Astrocyte of the hippocampus (primary cell): Measurements from ENCODE around the gene TAF10.
A peak's percentile ranks its signal among the peaks of the same experiment; 100 is the strongest.

Experiments used
- DNase-seq: peaks from one replicate; pipeline ENCODE4 v3.0.0; 2011; ENCODE audit warnings: low read depth, low spot score

Gene TAF10

DNA sequence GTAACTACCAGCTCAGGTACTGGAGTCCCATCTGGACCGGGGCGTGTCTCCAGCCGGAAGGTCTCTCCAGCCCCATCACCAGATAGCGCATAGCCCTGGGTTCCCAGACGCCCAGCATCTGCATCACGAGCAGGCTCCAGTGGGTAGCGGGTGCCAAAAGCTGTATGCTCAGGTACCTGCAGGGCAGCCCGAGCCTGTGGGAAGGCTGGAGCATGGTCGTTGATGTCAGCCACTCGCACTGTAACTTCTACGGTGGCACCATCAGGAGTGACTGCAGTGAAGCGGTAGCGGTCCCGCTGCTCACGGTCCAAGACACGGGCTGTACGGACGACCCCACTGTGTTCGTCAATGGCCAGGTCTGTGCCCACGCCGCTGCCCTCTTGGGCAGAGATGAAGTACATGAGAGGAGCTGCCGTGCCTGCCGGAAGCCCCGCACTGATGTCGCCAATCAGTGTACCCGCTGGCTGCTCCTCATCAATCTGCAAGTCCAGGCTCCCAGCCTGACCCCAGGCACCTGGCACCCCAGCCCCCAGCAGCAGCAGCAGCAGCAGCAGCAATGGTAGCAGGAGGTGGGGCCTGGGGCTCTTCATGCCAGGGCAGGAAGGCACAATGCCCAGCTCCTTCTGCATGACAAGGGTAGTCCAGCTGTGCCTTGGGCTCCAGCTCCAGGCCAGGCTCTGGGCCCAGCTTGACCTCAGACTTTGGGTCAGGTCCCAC, 29.1 kb upstream of the TAF10 start:
- DNase-seq = no peak

DNA sequence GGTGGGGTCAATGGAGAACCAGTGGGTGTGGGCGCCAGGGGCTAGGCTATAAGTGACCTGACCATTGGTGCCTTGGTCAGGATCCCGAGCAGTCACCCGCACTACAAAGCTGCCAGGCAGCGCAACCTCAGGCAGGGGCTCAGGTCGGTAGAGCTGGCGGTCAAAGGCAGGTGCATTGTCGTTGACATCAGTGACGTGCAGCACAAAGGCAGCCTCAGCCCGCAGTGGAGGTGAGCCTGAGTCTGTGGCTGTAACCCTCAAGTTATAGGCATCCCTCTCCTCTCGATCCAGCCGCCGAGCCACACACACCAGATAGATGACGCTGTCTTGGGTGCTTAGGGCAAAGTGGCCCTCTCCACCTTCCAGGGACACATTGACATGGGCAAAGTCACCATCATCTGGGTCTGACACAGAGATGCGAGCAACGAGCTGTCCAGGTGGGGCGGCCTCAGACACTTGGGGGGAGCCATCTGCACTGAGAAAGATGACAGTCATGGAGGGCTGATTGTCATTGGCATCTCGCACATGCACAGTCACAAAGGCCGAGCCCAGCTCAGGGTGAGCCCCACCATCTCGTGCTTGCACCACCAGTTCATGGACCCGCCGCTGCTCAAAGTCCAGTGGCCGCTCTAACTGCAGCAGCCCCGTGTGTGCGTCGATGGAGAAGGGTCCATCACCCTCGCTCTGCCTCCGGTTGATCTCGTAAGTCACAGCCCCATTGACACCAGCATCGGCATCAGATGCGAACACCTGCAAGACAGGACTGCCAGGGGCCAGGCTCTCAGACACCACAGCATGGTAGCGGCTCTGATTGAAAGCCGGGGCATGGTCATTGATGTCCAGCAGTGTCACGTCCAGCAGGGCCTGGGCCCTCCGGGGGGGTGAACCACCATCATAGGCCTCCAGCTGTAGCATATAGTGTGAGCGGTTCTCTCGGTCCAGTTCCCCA, 28.3 kb upstream of the TAF10 start:
- DNase-seq = no peak

DNA sequence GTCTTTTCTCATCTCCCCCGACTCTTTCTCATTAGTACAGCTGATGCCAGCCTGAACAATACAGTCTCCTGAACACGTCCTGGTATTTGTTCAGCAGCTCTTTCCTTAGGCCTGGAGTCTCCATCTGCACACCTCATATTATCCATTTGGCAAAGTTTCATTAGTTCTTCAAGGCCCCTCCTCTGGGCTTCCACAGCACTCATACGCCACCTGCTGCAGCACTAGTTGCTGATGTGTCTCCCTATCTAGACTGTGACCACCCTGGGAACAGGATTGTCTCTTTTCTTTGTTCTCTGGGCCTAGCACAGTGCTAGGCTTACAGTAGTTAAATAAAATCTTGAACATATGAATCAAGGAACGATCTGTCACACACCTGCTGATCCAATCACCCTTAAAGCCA, 26.4 kb upstream of the TAF10 start:
- no peak for DNase-seq

DNA sequence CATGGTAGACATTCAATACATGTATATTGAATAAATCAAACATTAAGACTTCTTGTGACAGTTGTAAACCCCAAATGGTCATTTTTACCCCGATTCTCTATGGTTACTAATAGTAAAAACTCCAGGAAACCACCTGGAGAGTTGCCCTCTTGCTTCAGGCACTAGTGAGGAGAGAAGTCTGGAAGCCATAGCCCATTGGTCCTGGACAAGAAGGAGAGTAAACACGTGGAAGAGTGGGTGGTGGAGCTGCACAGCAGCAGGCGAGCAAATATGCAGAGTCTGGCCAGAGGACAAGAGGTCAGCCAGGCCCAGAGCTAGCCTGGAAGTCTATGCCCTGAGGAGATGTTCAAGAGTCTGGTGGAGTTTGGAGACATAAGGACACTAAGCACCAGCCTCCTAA, 25.9 kb upstream of the TAF10 start:
- peak; percentile 36 for DNase-seq

DNA sequence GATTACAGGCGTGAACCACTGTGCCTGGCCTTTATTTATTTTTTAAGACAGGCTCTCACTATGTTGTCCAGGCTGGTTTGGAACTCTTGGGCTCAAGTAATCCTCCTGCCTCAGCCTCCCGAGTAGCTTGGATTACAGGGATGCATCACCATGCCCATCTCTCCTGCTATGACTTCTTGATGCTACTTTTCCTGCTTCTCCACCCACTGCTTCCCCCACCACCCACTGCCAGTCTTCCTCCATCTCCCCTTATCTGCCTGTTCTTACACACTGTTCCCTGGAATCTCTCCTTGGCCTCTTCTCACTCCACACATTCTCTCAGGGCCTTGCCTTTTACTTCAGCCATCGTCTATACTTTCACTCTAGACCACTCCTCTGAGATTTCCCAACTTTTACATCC, 24.5 kb upstream of the TAF10 start:
- no peak for DNase-seq

DNA sequence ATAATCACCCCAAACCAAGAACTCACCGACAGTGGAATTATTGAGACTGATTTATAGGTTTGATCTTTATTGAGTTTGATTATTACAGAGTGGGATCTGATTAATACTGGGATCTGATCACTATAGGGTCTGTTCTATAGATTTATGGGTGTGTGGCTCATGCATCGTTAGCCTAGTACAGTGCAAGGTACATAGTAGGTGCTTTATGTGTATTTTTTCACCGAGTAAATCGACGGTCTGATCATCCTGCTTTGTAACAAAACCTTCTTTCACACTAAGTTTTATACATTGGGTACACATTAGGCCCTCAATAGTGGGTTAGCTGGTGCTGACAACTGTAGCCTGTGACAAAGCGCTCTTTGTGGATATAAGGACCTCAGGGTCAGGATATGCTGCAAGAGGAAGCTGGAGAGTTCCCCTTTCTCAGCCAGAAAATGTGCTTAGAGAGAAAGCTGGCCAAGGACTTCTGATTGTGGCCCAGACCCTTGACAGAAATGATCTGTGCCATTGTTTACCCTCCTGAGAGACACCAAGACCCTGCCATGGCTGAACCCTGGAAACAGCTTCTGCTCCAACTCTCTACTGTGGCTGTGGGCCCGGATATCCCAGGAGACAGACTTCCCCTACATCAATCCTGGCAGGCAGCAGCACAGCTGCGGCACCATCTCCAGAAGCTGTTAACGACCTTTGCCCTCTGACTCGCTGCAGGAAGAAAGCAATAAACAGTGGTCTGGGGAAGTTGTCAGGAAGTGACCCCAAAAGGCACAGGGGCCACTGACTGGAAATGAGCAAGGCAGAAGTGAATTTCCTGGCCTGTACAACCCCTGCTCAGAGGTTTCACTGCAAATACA, 23.3 kb upstream of the TAF10 start:
- DNase-seq = no peak

DNA sequence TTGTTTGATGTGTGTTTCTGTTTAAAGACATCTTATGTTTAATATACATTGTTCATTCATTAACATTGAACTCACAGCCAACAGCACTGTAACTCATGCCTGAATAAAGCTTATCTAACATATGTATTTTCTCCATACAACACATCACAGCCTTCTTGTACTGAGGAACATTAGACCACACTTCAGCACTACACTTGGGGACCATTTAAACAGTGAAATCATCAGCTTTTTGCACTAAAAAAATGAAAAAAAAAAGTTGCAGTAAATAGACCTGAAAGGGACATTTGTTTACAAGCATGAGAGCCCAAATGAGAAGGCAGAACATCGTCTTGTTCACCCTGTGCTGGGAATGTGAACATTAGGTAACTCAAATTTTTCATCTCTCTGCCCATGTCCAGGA, 22.5 kb upstream of the TAF10 start:
- DNase-seq = no peak

DNA sequence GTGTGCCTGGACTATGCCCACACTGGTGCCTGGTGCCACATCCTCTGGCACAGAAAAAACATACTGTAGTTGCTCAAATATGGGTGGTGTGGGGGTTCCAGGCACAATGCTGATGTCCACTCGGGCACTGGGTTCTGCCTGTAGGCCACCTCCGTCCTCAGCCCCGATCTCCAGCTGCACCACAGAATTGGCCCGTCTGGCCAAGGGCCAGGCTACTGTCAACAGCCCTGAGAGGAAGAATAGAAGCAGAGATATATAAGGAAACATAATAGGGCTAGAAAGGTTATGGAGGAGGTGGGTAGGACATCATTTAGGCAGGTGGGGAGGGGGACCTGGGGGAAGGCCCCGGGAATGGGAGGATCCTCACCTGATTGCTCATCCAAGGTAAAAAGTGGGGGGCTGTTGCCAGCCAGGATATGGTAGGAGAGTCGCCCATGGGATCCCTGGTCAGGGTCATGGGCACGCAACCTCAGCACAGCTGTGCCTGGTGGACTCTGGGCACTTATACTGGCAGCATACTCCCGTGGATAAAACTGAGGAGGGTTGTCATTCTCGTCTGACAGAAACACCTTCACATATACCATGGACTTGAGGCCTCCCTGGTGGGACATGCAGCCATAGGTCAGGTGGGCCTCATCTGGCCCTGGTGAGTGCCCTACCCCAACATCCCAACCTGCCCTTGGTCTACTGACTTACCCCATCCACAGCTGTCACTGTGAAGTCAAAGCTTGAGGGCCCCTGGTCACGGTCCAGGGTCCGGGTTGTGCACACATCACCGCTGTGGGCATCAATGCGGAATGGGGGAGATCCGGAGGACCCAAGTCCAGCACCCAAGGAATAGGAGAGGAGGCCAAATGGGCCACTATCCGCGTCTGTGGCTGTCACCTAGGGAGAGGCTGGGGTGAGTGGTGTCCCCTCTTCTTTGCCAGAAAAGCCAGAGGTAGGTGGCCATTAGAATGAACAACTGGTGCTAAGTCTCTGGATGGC, 21.7 kb upstream of the TAF10 start:
- no peak for DNase-seq

DNA sequence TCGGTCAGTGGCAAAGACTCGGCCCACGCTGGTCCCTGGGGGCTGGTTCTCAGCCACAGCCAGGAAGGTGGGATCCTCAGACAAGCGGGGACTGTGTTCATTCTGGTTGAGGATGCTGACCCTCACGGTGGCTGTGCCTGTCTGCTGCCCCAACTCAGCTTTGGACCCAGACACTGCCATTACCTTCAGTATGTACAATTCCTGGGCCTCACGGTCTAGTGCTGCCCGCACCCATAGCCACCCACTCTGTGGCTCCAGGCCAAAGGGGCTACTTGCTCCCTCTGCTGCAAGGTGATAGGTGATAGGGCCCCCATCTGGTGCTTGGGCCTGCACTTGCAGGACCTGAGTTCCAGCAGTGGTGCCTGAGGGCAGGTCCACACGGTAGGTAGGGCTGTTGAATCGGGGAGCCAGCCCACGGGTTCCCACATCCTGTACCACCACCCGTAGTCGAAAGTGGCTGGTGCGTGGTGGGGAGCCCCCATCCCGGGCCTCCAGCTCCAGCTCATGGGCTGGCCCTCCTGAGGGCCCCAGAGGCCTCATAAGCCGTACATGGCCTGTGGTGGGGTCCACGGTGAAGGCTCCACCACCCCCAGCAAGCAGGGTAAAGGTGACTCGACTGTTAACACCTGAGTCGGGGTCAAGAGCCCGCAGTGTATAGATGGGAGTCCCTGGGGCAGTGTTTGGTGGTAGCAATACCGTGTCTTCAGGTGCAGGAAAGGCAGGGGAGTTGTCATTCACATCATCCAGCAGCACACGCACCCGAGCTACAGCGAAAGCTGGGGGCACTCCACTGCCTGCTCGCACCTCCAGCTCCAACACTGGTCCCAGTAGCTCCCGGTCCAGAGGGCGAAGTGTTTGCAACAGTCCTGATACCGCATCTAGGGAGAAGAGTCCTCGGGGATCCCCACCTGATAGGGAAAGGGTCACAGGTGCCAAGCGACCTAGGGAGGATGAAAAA, 20.4 kb upstream of the TAF10 start:
- DNase-seq = no peak

DNA sequence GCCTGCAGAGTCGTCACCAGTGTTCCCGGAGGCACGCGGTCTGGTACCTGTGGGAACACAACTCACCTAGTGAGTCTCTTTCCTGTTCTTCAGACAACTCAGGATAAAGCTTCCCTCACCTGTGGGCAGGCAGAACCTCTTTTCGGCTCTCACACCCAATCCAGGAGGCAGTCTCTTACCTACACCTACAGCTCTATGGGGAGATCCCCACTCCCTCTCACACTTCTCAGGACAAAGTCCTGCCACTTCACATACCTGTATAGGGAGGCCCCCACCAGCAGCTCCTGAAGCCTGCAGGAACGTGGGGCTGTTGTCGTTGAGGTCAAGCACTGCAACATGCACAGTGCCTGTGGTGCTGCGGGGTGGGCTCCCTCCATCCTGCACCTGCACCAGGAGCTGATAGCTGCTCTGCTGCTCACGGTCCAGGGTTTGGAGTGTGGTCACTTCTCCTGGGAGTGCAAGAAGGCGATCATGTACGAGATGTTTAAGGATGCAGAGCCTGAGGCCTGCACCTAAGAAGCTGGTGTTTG, 19.4 kb upstream of the TAF10 start:
- DNase-seq = no peak

DNA sequence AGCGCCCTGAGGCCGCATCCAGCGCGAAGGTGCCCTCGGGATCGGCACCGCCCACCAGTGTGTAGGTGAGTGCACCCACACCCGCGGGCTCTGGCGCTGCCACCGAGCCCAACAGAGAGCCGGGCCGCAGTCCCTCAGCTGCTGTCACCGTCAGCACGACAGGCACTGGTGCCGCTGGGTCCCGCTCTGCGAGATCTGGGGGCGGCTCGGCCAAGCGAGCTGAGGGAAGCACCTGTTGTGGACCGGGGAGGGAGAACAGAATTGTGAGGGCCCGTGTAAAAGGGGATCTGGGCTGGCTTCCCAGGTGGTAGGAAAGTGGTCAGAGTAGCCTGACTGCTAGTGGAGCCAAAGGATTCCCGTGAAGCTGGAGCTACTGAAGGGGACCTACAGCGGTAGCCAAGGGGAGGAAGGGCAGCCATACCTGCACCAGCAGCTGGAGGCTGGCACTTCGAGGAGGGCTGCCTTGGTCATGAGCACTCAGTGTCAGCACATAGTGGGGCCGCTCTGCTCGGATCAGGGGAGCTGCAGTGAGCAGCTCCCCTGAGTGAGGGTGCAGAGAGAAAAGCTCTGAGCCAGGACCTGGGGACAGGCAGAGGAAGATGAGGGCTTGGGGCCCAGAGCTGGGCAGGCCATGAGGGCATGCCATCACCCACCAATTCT, 18.7 kb upstream of the TAF10 start:
- DNase-seq = no peak

DNA sequence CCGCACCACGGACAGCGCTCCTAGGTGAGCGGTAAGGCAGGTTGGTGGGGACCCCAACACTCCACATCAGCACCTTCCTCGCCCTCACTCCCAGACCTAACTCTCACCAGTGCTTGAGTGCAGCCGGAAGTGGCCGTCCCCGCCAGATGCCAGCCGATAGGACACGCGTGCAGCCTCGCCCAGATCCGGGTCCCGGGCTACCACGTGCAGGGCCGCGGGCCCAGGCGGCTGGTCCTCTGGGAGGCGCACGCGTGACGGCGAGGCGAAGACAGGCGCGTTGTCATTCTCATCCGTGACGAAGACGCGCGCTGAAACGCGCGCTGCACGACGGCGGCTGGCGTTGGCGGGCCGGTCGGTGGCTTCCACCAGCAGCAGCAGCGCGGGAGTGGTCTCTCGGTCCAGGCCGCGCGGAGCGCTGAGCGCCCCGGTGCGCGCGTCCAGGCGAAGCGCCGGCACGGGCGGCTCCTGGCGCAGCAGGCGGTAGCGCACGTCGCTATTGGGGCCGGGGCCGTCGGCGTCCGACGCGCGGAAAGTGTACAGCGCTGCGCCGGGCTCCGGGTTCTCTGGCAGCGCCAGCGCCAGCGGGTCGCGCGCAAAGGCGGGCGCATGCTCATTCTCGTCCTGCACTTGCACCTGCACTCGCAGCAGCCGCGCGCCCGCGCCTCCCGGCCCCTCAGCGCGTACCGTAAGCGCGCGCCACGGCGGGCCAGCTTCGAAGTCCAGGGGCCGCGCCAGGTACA, 18.0 kb upstream of the TAF10 start:
- peak; percentile 20 for DNase-seq

DNA sequence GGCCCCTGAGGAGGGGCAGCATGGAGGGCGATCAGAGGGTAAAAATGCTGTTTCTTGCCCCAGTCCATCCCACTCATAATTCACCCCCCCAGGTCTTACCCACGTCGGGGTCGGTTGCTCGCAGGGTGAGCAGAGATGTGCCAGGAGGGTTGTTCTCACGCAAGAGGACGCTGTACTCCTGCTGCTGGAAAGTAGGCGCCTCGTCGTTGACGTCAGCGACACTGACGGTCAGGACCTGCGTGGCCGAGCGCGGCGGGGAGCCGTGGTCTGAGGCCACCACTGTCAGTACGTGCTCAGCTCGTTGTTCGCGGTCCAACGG, 17.5 kb upstream of the TAF10 start:
- no peak for DNase-seq

DNA sequence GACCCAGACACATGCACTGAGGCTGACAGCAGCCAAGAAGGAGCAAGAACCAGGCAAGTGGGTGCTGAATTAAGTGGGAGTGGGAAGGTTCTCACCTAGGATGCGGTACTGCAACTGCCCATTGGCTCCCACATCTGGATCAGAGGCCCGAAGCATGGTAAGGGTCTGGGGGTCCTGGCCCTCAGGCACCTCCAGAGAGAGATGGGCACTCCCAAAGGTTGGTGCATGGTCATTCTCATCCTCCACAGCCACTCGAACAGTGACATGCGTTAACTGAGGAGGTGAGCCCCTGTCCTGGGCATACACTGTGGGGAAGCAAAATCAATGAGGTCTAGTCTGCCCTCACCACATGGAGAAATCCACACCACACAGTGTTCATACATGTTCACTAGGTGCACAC, 16.5 kb upstream of the TAF10 start:
- no peak for DNase-seq

DNA sequence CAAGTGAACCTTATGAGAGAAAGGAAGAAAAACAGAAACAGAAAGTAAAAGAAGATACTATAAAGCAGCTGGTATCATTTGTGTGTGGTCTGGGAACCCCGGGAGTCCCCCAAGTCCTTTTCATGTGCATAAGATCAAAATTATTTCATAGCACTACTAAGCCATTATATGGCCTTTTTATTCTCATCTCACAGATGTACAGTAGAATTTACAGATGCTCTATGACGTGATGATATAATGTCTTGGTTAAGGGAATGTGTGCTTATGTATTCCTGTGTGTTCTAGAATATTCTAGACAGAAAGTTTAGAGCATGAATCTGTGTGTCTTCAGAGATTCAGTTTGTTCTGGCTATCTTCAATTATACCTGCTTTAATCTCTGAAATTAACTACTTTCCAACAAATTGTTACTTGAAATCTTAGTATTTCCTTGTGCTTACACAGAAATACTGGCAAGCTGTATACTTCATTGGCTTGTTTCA, 15.8 kb upstream of the TAF10 start:
- no peak for DNase-seq

DNA sequence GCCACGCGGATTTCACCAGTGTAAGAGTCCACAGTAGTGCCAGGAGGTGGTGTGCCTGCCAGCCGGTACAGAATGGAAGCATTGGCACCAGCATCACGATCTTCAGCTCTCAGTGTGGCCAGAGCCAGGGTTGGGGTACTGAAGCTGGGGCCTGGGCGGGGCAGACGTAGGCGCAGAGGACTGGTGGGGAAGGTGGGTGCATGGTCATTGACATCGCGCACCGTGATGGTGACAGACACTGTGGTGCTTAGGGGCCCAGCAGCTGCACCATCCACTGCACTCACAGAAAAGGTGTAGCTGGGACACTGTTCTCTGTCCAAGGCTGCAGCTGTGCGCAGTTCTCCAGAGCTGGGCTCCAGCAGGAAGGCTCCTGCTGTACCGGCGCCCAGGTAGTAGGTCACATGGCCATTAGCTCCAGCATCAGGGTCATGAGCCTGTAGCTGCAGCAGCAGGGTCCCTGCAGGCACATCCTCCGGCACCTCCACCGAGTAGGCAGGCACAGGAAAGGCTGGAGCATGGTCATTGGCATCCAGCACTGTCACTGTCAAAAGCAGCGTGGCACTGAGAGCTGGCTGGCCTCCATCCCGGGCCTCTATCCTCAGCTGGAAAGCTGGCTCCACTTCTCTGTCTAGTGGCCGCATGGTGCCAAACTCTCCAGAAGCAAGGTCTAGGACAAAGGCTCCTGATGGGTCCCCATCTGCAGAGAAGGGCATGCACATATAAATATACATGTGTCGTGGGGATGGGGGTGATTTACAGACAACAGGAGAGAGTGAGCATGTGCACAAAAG, 15.2 kb upstream of the TAF10 start:
- no peak for DNase-seq

DNA sequence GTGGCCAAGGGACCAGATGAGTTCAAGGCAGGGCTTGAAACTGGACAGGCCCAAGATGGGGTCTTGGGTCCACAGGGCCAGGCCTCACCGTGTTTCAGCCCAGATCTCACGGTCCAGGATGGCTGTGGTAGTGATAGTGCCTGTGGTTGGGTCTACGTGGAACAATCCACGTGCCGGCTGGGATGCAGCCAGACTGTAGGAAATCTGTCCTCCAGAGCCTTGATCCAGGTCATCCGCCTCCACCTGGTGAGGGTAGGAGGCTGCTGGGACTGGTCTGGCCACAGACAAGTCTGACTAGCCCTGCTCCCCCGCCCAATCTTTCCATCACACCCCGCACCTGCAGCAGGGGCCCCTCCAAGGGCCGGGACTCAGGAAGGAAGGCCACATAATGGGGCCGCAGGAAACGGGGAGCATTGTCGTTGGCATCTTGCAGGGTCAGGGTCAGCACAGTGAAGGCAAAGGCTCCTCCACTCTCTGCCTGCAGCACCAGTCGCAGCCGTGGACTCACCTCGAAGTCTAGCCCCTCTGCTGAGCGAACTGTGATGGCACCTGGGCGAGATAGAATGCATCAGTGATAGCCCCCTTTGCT, 13.9 kb upstream of the TAF10 start:
- no peak for DNase-seq
